Esophagus squamous epithelium (tissue), 5 donors: ENCODE results near the gene PCED1A. TPM values are rescaled to one million over a fixed set of nuclear protein-coding genes. Genes with fewer than 3 reads are reported as not detected.

Experiments
- DNase-seq: peaks from one replicate; lab custom pipeline; 2025; lab: John Stamatoyannopoulos, UW
- H3K27ac ChIP-seq, 4 donors: fragments of 200-600 bp; sonication (generic); one replicate each; pipeline ENCODE4 v1.5.1; 2016 to 2019; ENCODE audit warnings: mild to moderate bottlenecking in 1 of 4
- H3K27me3 ChIP-seq, 4 donors: fragments of 200-600 bp; sonication (generic); 1 replicate in 3 of 4; 2 replicates in 1 of 4; pipeline versions ENCODE4 v1.5.1 to v1.6.0; 2017 to 2021; ENCODE audit warnings: antibody characterized with exemption in 1 of 4
- H3K36me3 ChIP-seq, 3 donors: fragments of 200-600 bp; sonication (generic); one replicate each; pipeline ENCODE4 v1.5.1; 2016 to 2019
- H3K4me1 ChIP-seq, 3 donors: fragments of 200-600 bp; sonication (generic); one replicate each; pipeline ENCODE4 v1.5.1; 2017 to 2019
- H3K4me3 ChIP-seq, 4 donors: fragments of 200-600 bp; sonication (generic); 1 replicate in 3 of 4; 2 replicates in 1 of 4; pipeline ENCODE4 v1.5.1; 2016 to 2019; ENCODE audit warnings: mild to moderate bottlenecking in 2 of 4, moderate library complexity in 1 of 4
- H3K9me3 ChIP-seq, 3 donors: fragments of 200-600 bp; sonication (generic); one replicate each; pipeline ENCODE4 v1.5.1; 2016 to 2019
- POLR2A ChIP-seq, 4 donors: fragments of 450-650 bp; IDR thresholded peaks; one replicate each; pipeline ENCODE4 v1.6.1; 2017; ENCODE audit warnings: antibody characterized with exemption in 4 of 4, mild to moderate bottlenecking in 4 of 4, moderate library complexity in 3 of 4
- WGBS, 2 donors: methylation state at CpG; one replicate each; pipeline ENCODE4 v1.1.5; 2018; 5-methylcytosine and 5-hydroxymethylcytosine counted together
- intact Hi-C: fragments of 100-400 bp; cut with DNase I; formaldehyde crosslinking; loops from one replicate; pipeline ENCODE4 v1.15.0; 2022
- total RNA-seq, 4 donors: library from RNA; depleted of rRNA; stranded (reverse); fragments of >200 nt; gene quantifications; one replicate each; pipeline ENCODE4 v1.1.0, GENCODE V29; 2016
- TF ChIP-seq, protein P1 (sequence below), 6 experiments: fragments of 450-650 bp in 4 of 6; fragments of 200-600 bp in 2 of 6; sonication (generic) in 2 of 6; IDR thresholded peaks; one replicate each; pipeline ENCODE4 v1.5.1; 2016 to 2019; ENCODE audit warnings: antibody characterized with exemption in 6 of 6, mild to moderate bottlenecking in 4 of 6, moderate library complexity in 4 of 6
- donor health status: DM: yes; HTN: yes; CAD: no.

Gene PCED1A
- total RNA-seq, 4 donors from 2014 or later: 9.0 to 25.6 (median 16.6) TPM

DNA sequence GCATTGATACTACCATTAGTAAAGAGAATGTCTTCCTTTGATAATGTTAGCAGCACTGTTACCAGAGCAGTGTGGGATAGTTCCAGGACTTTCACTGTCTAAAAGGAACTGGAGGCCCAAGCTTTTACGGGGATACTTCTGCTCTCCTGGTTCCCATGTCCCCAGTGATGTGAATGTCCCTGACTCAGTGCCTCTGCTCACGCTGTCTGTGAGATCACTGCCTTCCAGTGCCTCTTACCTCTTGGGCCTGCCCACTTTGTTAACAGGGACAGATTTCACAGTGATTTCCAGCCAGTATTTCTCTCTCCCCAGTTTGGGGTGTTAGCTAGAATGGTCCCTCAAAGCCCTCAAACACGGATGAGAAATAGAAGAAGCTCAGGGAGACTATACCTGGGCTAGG is 47.3 kb upstream of the PCED1A start:
- Histone ChIP-seq H3K36me3 (no peaks in the 10 kb centered on the region), H3K4me3 (no peak overlapping the region), H3K27ac (no peak overlapping the region), H3K27me3 (no peaks in the 10 kb centered on the region), H3K4me1 (peaks cover 3 to 52% (median 7%) of the 10 kb centered on the region in 3 donors), H3K9me3 (no peaks in the 10 kb centered on the region)
- intact Hi-C loops: no loop called here
- TF ChIP-seq POLR2A (IDR thresholded peaks at IDR 0.05): no peak
- TF ChIP-seq, protein P1, sequence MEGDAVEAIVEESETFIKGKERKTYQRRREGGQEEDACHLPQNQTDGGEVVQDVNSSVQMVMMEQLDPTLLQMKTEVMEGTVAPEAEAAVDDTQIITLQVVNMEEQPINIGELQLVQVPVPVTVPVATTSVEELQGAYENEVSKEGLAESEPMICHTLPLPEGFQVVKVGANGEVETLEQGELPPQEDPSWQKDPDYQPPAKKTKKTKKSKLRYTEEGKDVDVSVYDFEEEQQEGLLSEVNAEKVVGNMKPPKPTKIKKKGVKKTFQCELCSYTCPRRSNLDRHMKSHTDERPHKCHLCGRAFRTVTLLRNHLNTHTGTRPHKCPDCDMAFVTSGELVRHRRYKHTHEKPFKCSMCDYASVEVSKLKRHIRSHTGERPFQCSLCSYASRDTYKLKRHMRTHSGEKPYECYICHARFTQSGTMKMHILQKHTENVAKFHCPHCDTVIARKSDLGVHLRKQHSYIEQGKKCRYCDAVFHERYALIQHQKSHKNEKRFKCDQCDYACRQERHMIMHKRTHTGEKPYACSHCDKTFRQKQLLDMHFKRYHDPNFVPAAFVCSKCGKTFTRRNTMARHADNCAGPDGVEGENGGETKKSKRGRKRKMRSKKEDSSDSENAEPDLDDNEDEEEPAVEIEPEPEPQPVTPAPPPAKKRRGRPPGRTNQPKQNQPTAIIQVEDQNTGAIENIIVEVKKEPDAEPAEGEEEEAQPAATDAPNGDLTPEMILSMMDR (IDR thresholded peaks at IDR 0.05): no peak
- no peak for DNase-seq
- WGBS, 2 donors: 86 to 92% methylated on average over 3 of the region's 3 CpGs

GRCh38 chr20:2883726-2884637 is 43.5 kb upstream of the PCED1A start:
- H3K9me3 ChIP-seq: no peaks in the 10 kb centered on the region
- H3K36me3 ChIP-seq: no peaks in the 10 kb centered on the region
- H3K4me1 ChIP-seq: peaks cover 7 to 47% (median 7%) of the 10 kb centered on the region in 3 donors
- no peak for DNase-seq
- no peak overlapping the region for H3K27ac ChIP-seq
- TF ChIP-seq, protein P1 (IDR thresholded peaks at IDR 0.05): no peak
- no peak for TF ChIP-seq POLR2A (IDR thresholded peaks at IDR 0.05)
- no peaks in the 10 kb centered on the region for H3K27me3 ChIP-seq
- intact Hi-C loops: no loop called here
- WGBS, 2 donors: 51 to 58% methylated on average over 3 of the region's 3 CpGs
- no peak overlapping the region for H3K4me3 ChIP-seq

GRCh38 chr20:2880650-2881049 is 40.2 kb upstream of the PCED1A start:
- peaks cover 0 to 6% (median 0%) of the 10 kb centered on the region in 3 donors for H3K36me3 ChIP-seq
- peaks cover 11 to 54% (median 15%) of the 10 kb centered on the region in 3 donors for H3K4me1 ChIP-seq
- H3K27ac ChIP-seq: no peak overlapping the region
- no peaks in the 10 kb centered on the region for H3K9me3 ChIP-seq
- TF ChIP-seq, protein P1 (IDR thresholded peaks at IDR 0.05): no peak
- TF ChIP-seq POLR2A (IDR thresholded peaks at IDR 0.05): no peak
- WGBS, 2 donors: 81 to 86% methylated on average over 7 of the region's 7 CpGs
- intact Hi-C loops: no loop called here
- no peak overlapping the region for H3K4me3 ChIP-seq
- no peaks in the 10 kb centered on the region for H3K27me3 ChIP-seq
- DNase-seq: no peak

DNA sequence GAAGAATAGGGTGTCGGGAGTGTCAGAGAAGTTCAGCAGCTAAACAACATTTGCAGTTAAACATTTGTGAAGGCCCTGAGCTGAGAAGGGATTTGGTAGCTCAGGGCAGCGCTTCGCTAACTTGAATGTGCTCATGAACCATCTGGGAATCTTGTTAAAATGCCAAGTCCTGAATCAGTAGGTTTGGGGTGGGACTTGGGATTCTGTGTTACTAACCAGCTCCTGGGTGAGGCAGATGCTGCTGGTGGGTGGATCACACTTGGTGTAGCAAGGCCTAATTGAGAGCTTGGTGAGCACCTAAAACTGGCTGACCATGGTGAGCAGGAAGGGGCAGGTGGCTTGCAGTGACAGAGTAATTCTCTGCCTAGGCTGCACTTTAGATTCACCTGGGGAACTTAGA is 38.7 kb upstream of the PCED1A start:
- Histone ChIP-seq H3K4me1 (peaks cover 22 to 56% (median 27%) of the 10 kb centered on the region in 3 donors), H3K27ac (peak overlapping the region in 3 of 4 donors; percentile 14 to 20 (median 16))
- intact Hi-C loops: no loop called here

More for the DNA sequence above, 38.7 kb upstream of the PCED1A start:
- peaks cover 0 to 6% (median 0%) of the 10 kb centered on the region in 3 donors for H3K36me3 ChIP-seq
- H3K4me3 ChIP-seq: no peak overlapping the region
- no peak for DNase-seq
- H3K27me3 ChIP-seq: no peaks in the 10 kb centered on the region
- WGBS, 2 donors: 30 to 38% methylated on average over 3 of the region's 3 CpGs
- TF ChIP-seq, protein P1 (IDR thresholded peaks at IDR 0.05): no peak
- no peaks in the 10 kb centered on the region for H3K9me3 ChIP-seq
